K562 (cell line): Measurements from ENCODE around the gene PPTC7. TPM values are rescaled to one million over a fixed set of nuclear protein-coding genes. Genes with fewer than 3 reads are reported as not detected.
A peak's percentile ranks its signal among the peaks of the same experiment; 100 is the strongest.

Experiments used
- CEBPB ChIP-seq: fragments of 450-650 bp; IDR thresholded peaks from 2 replicates; pipeline ENCODE4 v1.6.1; 2016; ENCODE audit warnings: missing genetic modification characterization, missing compliant biosample characterization
- CHCHD3 ChIP-seq: fragments of 250-450 bp; sonication (Bioruptor Pico); IDR thresholded peaks from 2 replicates; pipeline ENCODE4 v2.1.2; 2022; ENCODE audit warnings: mild to moderate bottlenecking
- CHD1 ChIP-seq: fragments of 200-600 bp; sonication (generic); IDR thresholded peaks from one replicate; pipeline ENCODE4 v1.6.1; 2012; ENCODE audit warnings: mild to moderate bottlenecking, moderate library complexity, low read length, inconsistent platforms
- ESRRA ChIP-seq: fragments of 450-650 bp; IDR thresholded peaks from 2 replicates; pipeline ENCODE4 v1.6.1; 2014; ENCODE audit warnings: low read depth, mild to moderate bottlenecking, moderate library complexity, borderline replicate concordance
- HIVEP1 ChIP-seq: fragments of 250-450 bp; sonication (Bioruptor Pico); IDR thresholded peaks from 2 replicates; pipeline ENCODE4 v1.4.0; 2020; ENCODE audit warnings: mild to moderate bottlenecking
- KAT2B ChIP-seq: IDR thresholded peaks from one replicate; pipeline ENCODE4 v1.6.1; 2012; ENCODE audit warnings: low read depth, mild to moderate bottlenecking, control low read depth, inconsistent platforms, low read length, moderate library complexity
- MCM2 ChIP-seq: fragments of 450-650 bp; IDR thresholded peaks from 2 replicates; pipeline ENCODE4 v1.6.1; 2017; ENCODE audit warnings: low read depth, mild to moderate bottlenecking
- NFE2 ChIP-seq: IDR thresholded peaks from 2 replicates; pipeline ENCODE4 v1.6.1; 2014; ENCODE audit warnings: antibody characterized with exemption, low read depth
- NR2F6 ChIP-seq: fragments of 450-650 bp; formaldehyde crosslinking; IDR thresholded peaks from 2 replicates; pipeline ENCODE4 v1.4.0; 2020; ENCODE audit warnings: mild to moderate bottlenecking
- OTX1 ChIP-seq: fragments of 450-650 bp; formaldehyde crosslinking; IDR thresholded peaks from 2 replicates; pipeline ENCODE4 v1.4.0; 2022; ENCODE audit warnings: mild to moderate bottlenecking
- PHF20 ChIP-seq: fragments of 450-650 bp; IDR thresholded peaks from 2 replicates; pipeline ENCODE4 v1.6.1; 2018; ENCODE audit not compliant: partially characterized antibody
- PTBP1 ChIP-seq: fragments of 200-400 bp; formaldehyde crosslinking; IDR thresholded peaks from 2 replicates; pipeline ENCODE4 v1.6.1; 2017; ENCODE audit warnings: low read depth, low read length
- SOX6 ChIP-seq: fragments of 450-650 bp; IDR thresholded peaks from 2 replicates; pipeline ENCODE4 v1.6.1; 2014; ENCODE audit warnings: mild to moderate bottlenecking
- STAT5B ChIP-seq: fragments of 250-450 bp; sonication (Bioruptor Pico); IDR thresholded peaks from 2 replicates; pipeline ENCODE4 v1.8.0; 2021; ENCODE audit warnings: mild to moderate bottlenecking, inconsistent platforms
- U2AF2 ChIP-seq: fragments of 200-400 bp; formaldehyde crosslinking; optimal IDR thresholded peaks from 2 replicates; pipeline ENCODE3; 2017; ENCODE audit warnings: low read depth, mild to moderate bottlenecking, low read length
- YBX1 ChIP-seq: fragments of 450-650 bp; IDR thresholded peaks from 2 replicates; pipeline ENCODE4 v1.7.1; 2016; ENCODE audit warnings: mild to moderate bottlenecking
- ZNF175 ChIP-seq: fragments of 200-800 bp; sonication (Bioruptor generic); IDR thresholded peaks from 2 replicates; pipeline ENCODE4 v1.6.1; 2016; ENCODE audit warnings: low read depth, mild to moderate bottlenecking, missing genetic modification characterization, missing compliant biosample characterization
- ZNF274 ChIP-seq: IDR thresholded peaks from 2 replicates; pipeline ENCODE4 v1.6.1; 2011; ENCODE audit warnings: low read depth, mild to moderate bottlenecking, low read length, moderate library complexity, borderline replicate concordance
- polyA plus RNA-seq, 8 experiments: library from polyadenylated mRNA; depleted of rRNA in 4 of 8; stranded (reverse) in 5 of 8; unstranded in 3 of 8; fragments of >200 nt; fragmentation: Nextera tagmentation in 2 of 8; fragmentation: Illumina TruSeq in 1 of 8; extraction: Ambion mirVana in 2 of 8; extraction: Trizol in 1 of 8; gene quantifications; 2 replicates each; pipeline versions ENCODE4 v1.2.1 to v1.2.3, GENCODE V29; 2011 to 2014; ENCODE audit warnings: inconsistent platforms in 1 of 8, missing spikeins in 1 of 8
- total RNA-seq, 7 experiments: library from RNA; depleted of rRNA in 6 of 7; stranded (reverse); fragments of >200 nt in 6 of 7; fragmentation: Illumina TruSeq in 2 of 7; extraction: Trizol in 2 of 7; gene quantifications; 2 replicates each; pipeline versions ENCODE4 v1.2.1 to v1.2.3, GENCODE V29; 2011 to 2021; ENCODE audit warnings: low replicate concordance in 1 of 7
- TF ChIP-seq, protein P1 (sequence below): fragments of 450-650 bp; IDR thresholded peaks from 2 replicates; pipeline ENCODE4 v1.6.1; 2016; ENCODE audit warnings: antibody characterized with exemption
- TF ChIP-seq, protein P2 (sequence below), 2 experiments: fragments of 450-650 bp; conservative IDR thresholded peaks; 2 replicates each; pipeline ENCODE4 v1.6.1; 2017; ENCODE audit warnings: mild to moderate bottlenecking in 2 of 2, moderate library complexity in 2 of 2
- TF ChIP-seq, protein P3 (sequence below): sonication (generic); formaldehyde crosslinking; IDR thresholded peaks from 2 replicates; pipeline ENCODE4 v1.8.1; 2023; ENCODE audit warnings: mild to moderate bottlenecking, missing genetic modification reagents
- TF ChIP-seq, protein P4 (sequence below), 2 experiments: fragments of 200-800 bp in 1 of 2; sonication (Bioruptor generic) in 1 of 2; sonication (generic) in 1 of 2; formaldehyde crosslinking in 1 of 2; IDR thresholded peaks in 1 of 2; conservative IDR thresholded peaks in 1 of 2; 2 replicates each; pipeline versions ENCODE4 v1.5.0 to v1.6.1; 2016 to 2020; ENCODE audit warnings: missing compliant biosample characterization in 1 of 2, missing genetic modification characterization in 1 of 2, missing genetic modification reagents in 1 of 2

The PPTC7 gene
- total and polyA plus RNA-seq, 9 of the 15 experiments (the other 6 are each of a cell fraction or from before 2014, with no cell fraction given), result 2.6 to 23.1 (median 11.9) TPM

DNA sequence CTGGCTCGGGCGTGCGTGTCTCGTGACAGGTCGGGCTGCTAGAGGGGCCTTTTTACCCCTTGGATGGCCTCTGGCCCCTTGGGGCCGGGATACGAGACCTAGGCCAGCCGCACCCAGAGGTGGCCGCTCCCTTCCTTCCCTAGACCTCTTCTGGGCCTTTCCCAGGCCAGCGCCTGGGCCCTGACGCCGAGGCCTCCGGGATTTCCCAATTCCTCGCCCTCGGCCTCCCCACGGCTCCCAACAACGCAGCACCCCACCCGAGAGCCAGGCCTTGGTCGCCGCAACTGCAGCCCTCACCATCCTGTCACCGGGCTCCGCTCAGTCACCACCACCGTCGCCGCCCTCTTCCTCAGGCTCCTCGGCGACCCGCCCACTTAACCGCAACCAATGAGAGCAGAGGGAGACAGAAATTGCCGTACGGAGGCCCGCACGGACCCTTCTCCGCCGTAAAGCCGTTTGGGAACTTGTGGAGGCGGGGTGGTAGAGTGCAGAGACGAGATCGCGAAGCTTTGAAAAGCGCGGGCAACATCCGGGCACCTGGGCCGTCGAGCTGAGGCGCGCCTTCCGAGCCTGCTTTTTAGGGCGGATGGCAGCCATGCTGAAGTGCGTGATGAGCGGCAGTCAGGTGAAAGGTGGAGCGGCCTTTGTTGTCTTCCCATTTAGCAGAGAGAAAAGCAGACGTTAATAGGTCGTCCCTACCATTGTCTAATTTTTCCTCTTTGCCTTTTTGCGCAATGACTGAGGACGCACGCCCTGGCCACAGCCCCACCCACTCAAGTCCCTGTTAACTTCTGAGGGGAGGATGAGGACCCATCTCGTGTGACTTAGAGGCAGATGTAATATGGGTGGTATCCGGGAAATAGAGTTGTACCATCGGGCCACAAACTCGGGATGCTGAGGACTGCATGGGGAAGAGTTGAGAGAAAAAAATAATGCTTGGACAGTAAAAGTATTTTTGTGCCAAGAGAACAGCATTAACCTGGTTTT lies 81.1 kb downstream of the PPTC7 start, which contains the start of the genes RAD9B and VPS29 (continued):
- TF ChIP-seq SOX6 (peak; percentile 75), CHCHD3 (CRISPR knock-in tag) (no peak), NR2F6 (no peak; the same call in 1 of the 2 replicates), STAT5B (no peak), YBX1 (no peak), CEBPB (tag) (peak; percentile 93), KAT2B (no peak), NFE2 (peak; percentile 38), U2AF2 (no peak), CHD1 (no peak), PHF20 (peak; percentile 49), ESRRA (peak; percentile 97), MCM2 (no peak), PTBP1 (no peak), ZNF274 (no peak), ZNF175 (CRISPR knock-in tag) (peak; percentile 98), OTX1 (no peak), HIVEP1 (CRISPR knock-in tag) (peak; percentile 89)
- TF ChIP-seq, protein P1, sequence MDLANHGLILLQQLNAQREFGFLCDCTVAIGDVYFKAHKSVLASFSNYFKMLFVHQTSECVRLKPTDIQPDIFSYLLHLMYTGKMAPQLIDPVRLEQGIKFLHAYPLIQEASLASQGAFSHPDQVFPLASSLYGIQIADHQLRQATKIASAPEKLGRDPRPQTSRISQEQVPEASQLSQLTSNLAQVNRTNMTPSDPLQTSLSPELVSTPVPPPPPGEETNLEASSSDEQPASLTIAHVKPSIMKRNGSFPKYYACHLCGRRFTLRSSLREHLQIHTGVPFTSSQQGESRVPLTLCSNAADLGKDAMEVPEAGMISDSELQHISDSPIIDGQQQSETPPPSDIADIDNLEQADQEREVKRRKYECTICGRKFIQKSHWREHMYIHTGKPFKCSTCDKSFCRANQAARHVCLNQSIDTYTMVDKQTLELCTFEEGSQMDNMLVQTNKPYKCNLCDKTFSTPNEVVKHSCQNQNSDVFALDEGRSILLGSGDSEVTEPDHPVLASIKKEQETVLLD, result peak; percentile 56
- TF ChIP-seq, protein P2, sequence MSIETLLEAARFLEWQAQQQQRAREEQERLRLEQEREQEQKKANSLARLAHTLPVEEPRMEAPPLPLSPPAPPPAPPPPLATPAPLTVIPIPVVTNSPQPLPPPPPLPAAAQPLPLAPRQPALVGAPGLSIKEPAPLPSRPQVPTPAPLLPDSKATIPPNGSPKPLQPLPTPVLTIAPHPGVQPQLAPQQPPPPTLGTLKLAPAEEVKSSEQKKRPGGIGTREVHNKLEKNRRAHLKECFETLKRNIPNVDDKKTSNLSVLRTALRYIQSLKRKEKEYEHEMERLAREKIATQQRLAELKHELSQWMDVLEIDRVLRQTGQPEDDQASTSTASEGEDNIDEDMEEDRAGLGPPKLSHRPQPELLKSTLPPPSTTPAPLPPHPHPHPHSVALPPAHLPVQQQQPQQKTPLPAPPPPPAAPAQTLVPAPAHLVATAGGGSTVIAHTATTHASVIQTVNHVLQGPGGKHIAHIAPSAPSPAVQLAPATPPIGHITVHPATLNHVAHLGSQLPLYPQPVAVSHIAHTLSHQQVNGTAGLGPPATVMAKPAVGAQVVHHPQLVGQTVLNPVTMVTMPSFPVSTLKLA (conservative IDR thresholded peaks at IDR 0.05), result peak; percentile 44 to 76
- TF ChIP-seq, protein P3, sequence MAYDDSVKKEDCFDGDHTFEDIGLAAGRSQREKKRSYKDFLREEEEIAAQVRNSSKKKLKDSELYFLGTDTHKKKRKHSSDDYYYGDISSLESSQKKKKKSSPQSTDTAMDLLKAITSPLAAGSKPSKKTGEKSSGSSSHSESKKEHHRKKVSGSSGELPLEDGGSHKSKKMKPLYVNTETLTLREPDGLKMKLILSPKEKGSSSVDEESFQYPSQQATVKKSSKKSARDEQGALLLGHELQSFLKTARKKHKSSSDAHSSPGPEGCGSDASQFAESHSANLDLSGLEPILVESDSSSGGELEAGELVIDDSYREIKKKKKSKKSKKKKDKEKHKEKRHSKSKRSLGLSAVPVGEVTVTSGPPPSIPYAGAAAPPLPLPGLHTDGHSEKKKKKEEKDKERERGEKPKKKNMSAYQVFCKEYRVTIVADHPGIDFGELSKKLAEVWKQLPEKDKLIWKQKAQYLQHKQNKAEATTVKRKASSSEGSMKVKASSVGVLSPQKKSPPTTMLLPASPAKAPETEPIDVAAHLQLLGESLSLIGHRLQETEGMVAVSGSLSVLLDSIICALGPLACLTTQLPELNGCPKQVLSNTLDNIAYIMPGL (CRISPR knock-in tag), result peak; percentile 95; the same call in 1 of the 2 replicates
- TF ChIP-seq, protein P4, sequence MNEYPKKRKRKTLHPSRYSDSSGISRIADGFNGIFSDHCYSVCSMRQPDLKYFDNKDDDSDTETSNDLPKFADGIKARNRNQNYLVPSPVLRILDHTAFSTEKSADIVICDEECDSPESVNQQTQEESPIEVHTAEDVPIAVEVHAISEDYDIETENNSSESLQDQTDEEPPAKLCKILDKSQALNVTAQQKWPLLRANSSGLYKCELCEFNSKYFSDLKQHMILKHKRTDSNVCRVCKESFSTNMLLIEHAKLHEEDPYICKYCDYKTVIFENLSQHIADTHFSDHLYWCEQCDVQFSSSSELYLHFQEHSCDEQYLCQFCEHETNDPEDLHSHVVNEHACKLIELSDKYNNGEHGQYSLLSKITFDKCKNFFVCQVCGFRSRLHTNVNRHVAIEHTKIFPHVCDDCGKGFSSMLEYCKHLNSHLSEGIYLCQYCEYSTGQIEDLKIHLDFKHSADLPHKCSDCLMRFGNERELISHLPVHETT (CRISPR knock-in tag; conservative IDR thresholded peaks at IDR 0.05 in 1 of 2, IDR thresholded peaks at IDR 0.05 in 1 of 2), result peak in 1 of 2 experiments; percentile 95; a peak in 2 of 4 replicates
